ENCODE data around the gene PLA2G2C. TPM values are rescaled to one million over a fixed set of nuclear protein-coding genes. Genes with fewer than 3 reads are reported as not detected.

The PLA2G2C gene
- total RNA-seq, 1 donor from 2014 or later, result not detected

- Histone ChIP-seq H3K27ac (no peak overlapping the region), H3K4me3 (no peak overlapping the region), H3K27me3 (no peaks in the 10 kb centered on the region), H3K4me1 (peaks cover 11% of the 10 kb centered on the region), H3K9me3 (no peaks in the 10 kb centered on the region), H3K36me3 (no peaks in the 10 kb centered on the region)
- intact Hi-C loops (cut with DNase I), result no loop called here
- ATAC-seq (no peak), DNase-seq (no peak)
- TF ChIP-seq CTCF (IDR thresholded peaks at IDR 0.05), result no peak
Observed at GRCh38 chr1:20167126-20167525, 19.2 kb downstream of the PLA2G2C start.

- no peak for TF ChIP-seq CTCF (IDR thresholded peaks at IDR 0.05)
- DNase-seq (no peak), ATAC-seq (peak; percentile 19)
- Histone ChIP-seq H3K4me3 (no peak overlapping the region), H3K27me3 (no peaks in the 10 kb centered on the region), H3K9me3 (no peaks in the 10 kb centered on the region), H3K36me3 (no peaks in the 10 kb centered on the region), H3K4me1 (peaks cover 11% of the 10 kb centered on the region), H3K27ac (no peak overlapping the region)
- intact Hi-C loops (cut with DNase I), result no loop called here
Observed at GRCh38 chr1:20166051-20166450, 20.3 kb downstream of the PLA2G2C start.

- DNase-seq (no peak), ATAC-seq (peak; percentile 37)
- H3K36me3 ChIP-seq, result no peaks in the 10 kb centered on the region
- peaks cover 11% of the 10 kb centered on the region for H3K4me1 ChIP-seq
- no peaks in the 10 kb centered on the region for H3K27me3 ChIP-seq
- no peak for TF ChIP-seq CTCF (IDR thresholded peaks at IDR 0.05)
- peaks cover 5% of the 10 kb centered on the region for H3K9me3 ChIP-seq
- intact Hi-C loops (cut with DNase I), result no loop called here
- H3K4me3 ChIP-seq, result no peak overlapping the region
- H3K27ac ChIP-seq, result no peak overlapping the region
Observed at GRCh38 chr1:20165522-20165951, 20.8 kb downstream of the PLA2G2C start.

GRCh38 chr1:20164694-20165202 is 21.6 kb downstream of the PLA2G2C start:
- peaks cover 13% of the 10 kb centered on the region for H3K9me3 ChIP-seq
- H3K36me3 ChIP-seq, result no peaks in the 10 kb centered on the region
- ATAC-seq (peak; percentile 49), DNase-seq (no peak)
- TF ChIP-seq CTCF (IDR thresholded peaks at IDR 0.05), result peak; percentile 13
- no peak overlapping the region for H3K4me3 ChIP-seq
- H3K27ac ChIP-seq, result no peak overlapping the region
- intact Hi-C loops (cut with DNase I), result no loop called here
- H3K27me3 ChIP-seq, result no peaks in the 10 kb centered on the region
- peaks cover 11% of the 10 kb centered on the region for H3K4me1 ChIP-seq

- DNase-seq (no peak), ATAC-seq (no peak)
- no peak for TF ChIP-seq CTCF (IDR thresholded peaks at IDR 0.05)
- H3K9me3 ChIP-seq, result peaks cover 26% of the 10 kb centered on the region
- H3K27ac ChIP-seq, result no peak overlapping the region
- H3K36me3 ChIP-seq, result no peaks in the 10 kb centered on the region
- H3K27me3 ChIP-seq, result no peaks in the 10 kb centered on the region
- peaks cover 2% of the 10 kb centered on the region for H3K4me1 ChIP-seq
- H3K4me3 ChIP-seq, result no peak overlapping the region
- intact Hi-C loops (cut with DNase I), result no loop called here
Observed at GRCh38 chr1:20160034-20160433, 26.3 kb downstream of the PLA2G2C start.
